NAMALWA (cell line): ENCODE data around the gene RPP21.
A peak's percentile ranks its signal among the peaks of the same experiment; 100 is the strongest.
"Not testable (repeated sequence)": the region's sequence is repeated elsewhere in the genome, so short reads cannot be mapped to it uniquely, and the experiment has no call there.

Source experiments
- DNase-seq: peaks from one replicate; pipeline ENCODE4 v3.0.0-alpha.2; 2015; ENCODE audit warnings: low spot score

The RPP21 gene

GRCh38 chr6:30329331-30329730 lies 15.6 kb upstream of the RPP21 start:
- DNase-seq, result no peak

- no peak for DNase-seq
Measured at GRCh38 chr6:30331981-30332380, 13.0 kb upstream of the RPP21 start.

DNA sequence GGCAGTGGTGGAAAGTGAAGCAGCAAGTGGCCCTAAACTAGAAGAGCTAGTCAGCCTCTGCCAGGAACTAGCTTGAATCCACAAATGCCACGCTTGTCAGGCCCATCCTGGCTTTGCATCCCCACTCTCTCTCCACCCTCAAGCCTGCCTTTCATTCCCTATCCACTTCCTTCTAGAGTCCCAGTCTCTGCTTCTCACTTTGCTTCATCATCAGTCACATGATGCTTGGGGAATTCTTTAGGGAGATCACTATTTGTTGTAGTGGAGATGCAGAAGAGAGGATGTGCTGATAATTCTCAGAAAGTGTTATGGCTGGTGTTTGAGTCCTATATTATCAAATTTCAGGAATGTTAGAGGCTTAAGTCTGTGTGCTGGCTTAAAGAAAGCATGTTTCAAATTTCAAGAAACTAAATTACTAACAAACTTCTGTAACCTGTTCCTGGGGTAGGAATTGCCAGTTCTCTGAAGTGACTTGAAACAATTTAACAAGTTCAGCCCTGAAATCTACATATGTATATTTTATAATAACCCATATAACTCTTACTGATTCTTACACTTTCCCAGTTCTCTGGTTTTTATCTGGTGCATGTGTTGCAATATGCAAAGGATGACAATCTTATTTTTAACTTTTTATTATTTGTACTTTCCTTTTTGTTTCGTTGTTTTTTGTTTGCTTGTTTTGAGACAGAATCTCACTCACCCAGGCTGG lies 10.7 kb upstream of the RPP21 start:
- no peak for DNase-seq

DNA sequence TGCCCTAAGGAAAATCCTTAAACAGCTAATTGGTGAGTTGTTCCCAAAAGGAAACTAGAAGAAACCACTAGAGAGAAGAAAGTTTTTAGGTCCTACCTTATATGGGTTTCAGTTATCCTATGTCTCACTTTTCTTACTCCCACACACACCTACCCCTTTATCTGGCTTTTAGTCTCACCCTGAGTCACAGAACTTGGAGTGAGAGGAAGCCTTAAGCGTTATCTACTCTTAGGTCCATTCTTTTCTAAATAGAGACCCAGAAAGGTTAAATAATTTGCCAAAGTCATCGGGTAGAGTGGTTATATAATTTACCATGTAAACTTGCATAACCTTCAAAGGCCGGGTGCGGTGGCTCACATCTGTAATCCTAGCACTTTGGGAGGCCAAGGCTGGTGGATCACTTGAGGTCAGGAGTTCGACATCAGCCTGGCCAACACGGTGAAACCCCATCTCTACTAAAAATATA lies 4.3 kb upstream of the RPP21 start:
- no peak for DNase-seq

DNA sequence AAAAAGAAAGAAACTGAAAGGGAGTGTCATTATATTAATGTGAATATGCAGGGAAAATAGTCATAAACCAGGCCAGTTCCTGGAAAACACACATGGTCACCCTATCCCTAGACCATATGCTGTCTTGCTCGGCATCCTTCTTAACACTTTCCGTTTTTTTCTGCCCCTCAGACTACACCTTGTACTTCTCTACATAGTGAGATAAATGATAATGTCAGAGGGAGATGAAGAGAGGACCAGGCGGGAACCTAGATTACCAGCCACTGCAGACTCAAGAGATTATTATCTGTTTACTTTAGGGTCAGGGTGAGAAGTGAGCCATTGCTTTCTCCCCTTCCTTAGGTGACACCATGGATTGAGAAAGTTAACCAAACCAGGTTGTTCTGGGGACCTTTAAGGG lies 3.7 kb upstream of the RPP21 start:
- no peak for DNase-seq

- no peak for DNase-seq
Measured at GRCh38 chr6:30341728-30342127, 3.2 kb upstream of the RPP21 start.

DNA sequence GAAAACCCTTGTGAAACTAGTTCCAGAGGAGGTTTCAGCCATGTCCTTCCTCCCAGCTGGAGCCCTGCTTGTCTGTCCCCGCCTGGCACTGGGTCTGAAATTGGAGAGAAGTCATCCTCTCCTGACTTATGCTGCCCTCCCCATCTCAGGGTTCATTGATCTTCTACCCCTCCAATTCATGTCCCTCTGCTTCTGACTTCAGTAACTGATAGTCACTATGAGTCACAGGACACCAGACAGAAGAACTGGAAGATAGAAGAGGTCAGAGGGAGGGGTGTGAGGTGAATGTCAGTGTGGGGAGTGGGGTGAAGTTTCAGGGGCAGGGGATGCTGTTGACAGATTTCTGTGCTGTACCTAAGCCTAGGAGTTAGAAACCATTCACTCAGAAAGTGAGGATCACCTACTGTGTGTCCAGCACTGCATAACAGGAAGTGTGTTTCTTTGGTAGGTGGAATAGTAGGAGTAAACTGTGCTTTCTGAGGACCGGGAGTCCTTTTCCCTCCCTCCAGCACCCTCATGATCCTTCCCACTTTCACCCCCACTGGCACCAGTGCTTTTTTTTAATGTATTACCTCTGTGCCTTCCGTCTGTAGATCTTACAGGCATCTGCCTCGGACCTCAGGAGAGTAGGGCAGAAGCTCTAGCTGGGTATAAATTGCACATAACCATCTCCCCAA lies 627 bp upstream of the RPP21 start:
- DNase-seq, result no peak

- DNase-seq, result no peak
Measured at GRCh38 chr6:30345852-30346251, 896 bp downstream of the RPP21 start.

DNA sequence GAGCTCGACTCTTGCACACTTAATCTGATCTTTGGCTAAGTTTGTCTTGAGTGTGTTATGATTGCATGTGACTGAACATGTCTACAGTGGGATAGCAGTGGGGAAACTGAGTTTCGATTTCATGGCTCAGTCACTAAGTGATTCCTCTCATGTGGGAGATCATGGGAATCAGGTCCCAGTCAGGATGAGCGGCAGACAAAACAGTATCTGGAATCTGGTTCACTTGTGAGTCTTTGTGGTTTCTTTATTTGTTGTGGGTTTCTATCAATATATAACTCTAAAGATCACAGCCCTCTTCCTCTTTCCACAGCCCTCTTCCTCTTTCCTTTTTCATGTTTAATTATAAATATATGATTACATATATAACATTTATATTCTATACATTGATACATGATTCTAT lies 4.0 kb downstream of the RPP21 start:
- DNase-seq, result no peak

DNA sequence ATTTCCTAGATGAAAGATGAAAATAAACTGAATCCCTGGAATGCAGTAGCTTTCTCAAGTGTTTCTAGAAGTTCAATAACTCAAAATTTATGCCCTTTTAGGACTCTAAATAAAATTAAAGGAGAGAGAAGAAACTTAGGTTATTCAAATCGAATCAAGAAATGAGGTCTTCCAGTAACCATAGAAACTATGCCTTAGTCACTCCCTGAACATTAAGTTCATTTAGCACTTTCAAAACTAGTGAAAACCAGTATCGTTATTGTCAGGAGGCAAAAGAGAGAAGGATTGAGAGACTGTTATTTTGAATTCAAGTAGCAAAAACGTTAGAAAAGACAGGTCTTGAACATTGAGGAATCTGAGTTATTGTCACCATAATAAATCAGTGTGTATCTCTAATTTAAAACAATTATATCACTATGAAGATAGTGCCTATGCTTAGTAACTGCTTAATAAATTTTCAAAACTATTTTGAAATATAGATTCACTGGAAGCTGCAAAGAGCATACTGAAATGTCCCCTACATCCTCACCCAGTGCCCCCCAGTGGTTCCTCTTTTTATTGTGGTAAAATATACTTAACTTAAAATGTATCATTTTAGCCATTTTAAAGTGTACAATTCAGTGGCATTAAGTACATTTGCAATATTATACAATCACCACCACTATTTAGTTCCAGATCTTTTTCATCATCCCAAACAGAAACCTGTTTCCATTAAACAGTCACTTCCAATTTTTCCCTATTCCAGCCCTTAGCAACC lies 4.6 kb downstream of the RPP21 start:
- DNase-seq, result peak; percentile 25

- DNase-seq, result no peak
Measured at GRCh38 chr6:30350524-30350923, 5.6 kb downstream of the RPP21 start.

DNA sequence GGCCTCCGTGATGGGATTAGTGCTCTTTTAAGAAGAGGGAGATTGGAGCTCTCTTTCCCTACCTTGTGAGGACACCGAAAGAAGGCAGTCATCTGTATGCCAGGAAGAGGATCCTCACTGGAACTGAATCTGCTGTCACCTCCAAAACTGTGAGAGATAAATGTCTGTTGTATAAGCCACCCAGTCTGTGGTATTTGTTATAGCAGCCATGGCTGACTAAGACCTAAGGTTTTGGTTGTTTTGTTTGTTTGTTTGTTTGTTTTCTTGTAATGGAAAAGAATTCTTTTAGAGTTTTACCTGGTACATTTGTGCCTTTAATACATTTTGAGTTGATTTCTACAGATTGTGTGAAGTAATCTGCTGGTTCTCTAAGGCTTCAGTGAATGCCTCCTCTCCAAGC lies 7.6 kb downstream of the RPP21 start:
- DNase-seq, result no peak

DNA sequence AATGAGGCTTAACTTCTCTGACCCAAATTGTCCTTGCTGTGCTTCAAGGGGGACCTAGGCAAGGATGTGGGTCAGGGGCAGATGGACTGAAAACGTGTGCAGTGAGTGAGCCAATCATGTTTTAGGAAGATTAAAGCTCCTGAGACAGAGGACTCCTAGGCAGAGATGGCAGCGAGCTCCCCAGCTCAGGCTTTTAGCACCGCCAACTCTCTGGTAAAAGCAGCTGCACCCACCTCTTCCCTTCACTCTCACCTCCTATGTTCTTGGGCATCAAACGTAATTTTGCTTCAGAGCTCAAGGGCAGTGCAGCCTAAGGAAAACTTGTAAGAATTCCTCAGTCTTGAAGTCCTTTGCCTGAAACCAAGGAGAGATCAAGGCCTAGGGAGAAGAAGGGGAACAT lies 10.3 kb downstream of the RPP21 start:
- DNase-seq, result no peak

GRCh38 chr6:30356536-30356935 lies 11.6 kb downstream of the RPP21 start:
- no peak for DNase-seq

DNA sequence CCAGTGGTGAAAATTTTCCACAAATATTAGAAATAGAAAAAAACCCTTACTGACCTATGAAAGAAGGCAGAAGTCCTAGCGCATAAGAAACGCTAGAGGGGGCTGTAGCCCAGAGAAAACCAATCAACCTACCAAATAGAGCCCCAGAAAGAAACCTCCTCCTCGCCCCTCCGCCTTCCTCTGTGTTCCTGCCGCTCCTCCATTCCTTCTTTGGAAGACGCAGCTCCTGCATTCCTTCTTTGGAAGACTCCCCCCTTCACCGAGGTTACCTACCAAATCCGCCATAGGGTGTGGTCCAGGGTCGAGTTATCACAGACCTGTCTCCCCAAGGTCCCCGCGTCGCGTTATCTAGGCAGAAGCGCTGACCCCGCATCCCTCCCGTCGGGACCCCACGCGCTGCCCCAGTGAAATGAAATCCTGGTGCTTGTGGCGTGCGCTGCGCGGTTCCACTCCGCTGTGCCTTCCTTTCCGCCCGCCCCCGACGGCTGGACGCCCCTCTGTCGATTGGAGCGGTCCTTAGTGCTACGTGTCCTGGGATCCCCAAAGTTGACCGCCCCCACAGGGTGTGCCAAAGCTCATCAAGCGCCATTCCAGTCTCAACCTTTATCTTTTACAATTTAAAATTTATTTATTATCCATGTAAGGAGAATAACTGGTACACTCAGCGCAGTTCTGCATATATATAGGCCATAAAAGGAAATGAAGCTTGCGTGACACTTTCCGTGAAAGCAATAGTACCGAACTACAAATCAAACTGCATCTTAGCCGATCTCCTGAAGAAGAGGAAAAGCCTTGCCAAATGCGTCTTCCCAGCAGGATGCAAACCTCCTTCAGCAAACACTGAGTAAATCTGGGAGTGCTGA lies 13.0 kb downstream of the RPP21 start:
- peak; percentile 77 for DNase-seq

DNA sequence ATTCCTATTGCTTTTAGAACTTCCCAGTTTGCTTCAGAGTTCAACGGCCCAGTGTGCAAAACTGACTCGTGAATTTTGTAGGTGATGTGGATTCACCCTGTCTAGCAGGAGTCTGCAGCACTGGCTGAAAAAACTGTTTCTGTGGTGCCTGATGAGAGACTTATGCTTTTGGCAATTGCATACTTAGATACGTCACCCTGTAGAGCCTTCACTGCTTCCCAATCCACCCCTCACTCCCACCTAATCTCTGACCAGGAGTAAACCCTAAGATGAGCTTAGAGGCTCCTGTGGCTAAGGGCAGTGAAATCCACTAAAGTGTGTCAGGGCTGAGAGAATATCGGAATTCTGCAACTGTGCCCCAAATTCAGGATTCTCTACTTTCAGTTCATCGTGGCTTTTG lies 14.3 kb downstream of the RPP21 start:
- no peak for DNase-seq

DNA sequence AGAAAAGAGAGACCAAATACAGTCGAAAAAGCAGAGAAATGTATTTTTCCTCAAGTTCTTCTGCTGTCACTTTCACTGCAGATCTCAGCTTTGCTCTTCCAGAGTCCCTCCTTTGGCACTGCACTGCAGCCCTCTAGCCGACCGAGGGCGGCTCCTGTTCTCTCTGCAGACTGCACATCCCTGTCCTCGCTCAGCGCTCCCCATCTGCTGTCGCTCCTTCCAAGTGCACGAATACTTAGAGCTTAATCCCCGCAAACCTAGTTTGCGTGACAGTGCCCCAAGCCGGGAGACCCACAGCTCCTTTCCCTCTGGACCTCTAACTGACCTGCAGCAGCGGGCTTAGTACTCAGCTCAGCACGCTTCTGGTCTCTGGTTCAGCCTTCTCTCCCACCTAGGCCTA lies 15.2 kb downstream of the RPP21 start:
- no peak for DNase-seq

GRCh38 chr6:30361661-30362060 lies 16.7 kb downstream of the RPP21 start:
- no peak for DNase-seq

- no peak for DNase-seq
Measured at GRCh38 chr6:30363459-30363858, 18.5 kb downstream of the RPP21 start.

DNA sequence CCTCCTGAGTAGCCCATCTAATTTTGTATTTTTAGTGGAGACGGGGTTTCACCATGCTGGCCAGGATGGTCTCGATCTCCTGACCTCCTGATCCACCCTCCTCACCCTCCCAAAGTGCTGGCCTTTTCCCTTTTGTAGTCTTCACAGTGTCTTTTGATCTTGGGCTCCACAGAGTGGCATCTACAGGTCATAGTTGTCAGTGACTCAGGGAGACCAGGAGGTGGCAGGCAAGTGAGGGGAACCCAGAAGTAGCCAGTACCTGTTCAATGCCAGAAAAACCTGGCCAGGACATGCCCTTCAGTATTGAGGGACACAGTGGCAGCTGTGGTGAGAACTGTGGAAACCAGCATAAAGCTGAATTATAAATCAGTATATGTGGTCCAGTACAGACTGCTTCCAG lies 19.6 kb downstream of the RPP21 start:
- peak; percentile 28 for DNase-seq

DNA sequence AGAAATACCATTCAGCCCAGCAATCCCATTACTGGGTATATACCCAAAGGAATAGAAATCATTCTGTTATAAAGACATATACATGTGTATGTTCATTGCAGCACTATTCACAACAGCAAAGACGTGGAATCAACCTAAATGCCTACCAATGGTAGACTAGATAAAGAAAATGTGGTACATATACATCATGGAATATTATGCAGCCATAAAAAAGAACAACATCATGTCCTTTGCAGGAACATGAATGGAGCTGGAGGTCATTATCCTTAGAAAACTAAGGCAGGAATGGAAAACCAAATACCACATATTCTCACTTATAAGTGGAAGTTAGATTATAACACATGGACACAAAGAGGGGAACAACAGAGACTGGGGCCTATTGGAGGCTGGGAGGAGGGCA lies 24.3 kb downstream of the RPP21 start:
- DNase-seq, result not testable (repeated sequence)

GRCh38 chr6:30378290-30378937 lies 33.5 kb downstream of the RPP21 start:
- no peak for DNase-seq
